Measurements from ENCODE around the gene FUCA2.

GRCh38 chr6:143501851-143502250 is 9.7 kb downstream of the FUCA2 start:
- TF ChIP-seq CTCF (IDR thresholded peaks at IDR 0.05; ENCODE audit: borderline replicate concordance, extremely low read depth, low read length, poor library complexity, severe bottlenecking) (peak; percentile 36), EZH2 (IDR thresholded peaks at IDR 0.05; ENCODE audit: borderline replicate concordance, low read depth, low read length, severe bottlenecking) (no peak)
